ENCODE measurements around the gene BSDC1.

The BSDC1 gene

DNA sequence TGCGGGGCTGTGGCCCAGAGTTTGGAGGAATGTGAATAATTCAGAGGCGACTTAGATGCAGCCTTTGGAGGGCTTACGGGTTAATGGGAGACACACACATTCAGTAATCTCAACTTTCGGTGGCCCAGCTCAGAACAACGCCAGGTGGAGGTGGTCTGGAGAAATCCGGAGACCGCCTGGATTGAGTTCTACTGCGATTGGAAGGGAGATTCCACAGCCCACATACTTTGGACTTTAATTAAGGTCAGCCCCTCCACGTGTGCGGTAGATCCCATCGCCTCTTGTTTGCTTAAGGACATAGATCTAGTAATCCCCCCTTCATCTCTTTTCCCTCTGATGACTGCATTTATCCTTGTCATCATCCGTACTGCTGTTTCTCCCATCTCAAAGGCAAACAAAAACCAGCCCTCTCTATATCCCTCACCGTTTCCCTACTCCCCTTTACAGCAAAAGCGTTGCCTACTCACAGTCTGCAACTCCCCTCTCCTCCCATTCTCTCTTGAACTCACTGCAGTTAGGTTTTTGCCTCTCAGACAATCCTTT lies 720 bp upstream of the BSDC1 start:
- no peak for DNase-seq (ENCODE audit: low read depth, low spot score)

DNA sequence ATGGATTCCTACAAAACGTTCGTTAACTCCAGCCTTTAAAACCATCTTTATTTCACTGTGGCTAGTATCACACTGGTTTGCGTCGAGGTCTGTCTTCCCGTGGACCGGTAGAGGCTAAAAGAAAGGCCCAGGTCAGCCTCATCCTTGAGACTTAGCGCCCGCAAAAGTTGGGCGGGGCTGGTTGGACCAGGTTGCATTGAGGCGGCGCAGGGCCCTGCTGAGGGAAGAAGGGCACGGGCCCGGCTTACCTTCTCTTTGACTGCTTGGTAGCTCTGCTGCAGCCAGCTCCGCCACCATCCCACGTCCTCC lies 455 bp downstream of the BSDC1 start:
- DNase-seq (ENCODE audit: low read depth, low spot score) = no peak

GRCh38 chr1:32393136-32393535 lies 1.1 kb downstream of the BSDC1 start:
- no peak for DNase-seq (ENCODE audit: low read depth, low spot score)

DNA sequence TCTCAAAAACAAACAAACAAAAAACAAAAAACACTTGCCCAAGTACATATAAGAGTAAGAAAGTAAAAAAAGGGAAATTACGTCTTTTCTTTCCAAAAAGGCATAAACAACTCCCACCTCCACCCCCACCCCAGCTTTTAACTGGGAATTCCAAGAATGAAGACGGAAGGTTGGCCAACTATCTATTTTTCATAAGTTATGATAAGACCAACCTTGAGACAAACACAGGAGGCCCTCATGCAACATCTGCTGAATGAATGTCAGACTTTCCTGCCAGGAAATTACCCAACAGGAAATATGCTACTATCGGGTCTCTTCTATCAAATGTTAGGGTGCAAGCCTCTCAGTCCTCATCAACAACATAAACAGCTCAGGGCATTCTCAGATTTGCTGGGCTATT lies 1.9 kb downstream of the BSDC1 start:
- DNase-seq (ENCODE audit: low read depth, low spot score) = no peak

GRCh38 chr1:32390904-32391870 lies 3.1 kb downstream of the BSDC1 start:
- no peak for DNase-seq (ENCODE audit: low read depth, low spot score)

- no peak for DNase-seq (ENCODE audit: low read depth, low spot score)
Observed at GRCh38 chr1:32388641-32389040, 5.6 kb downstream of the BSDC1 start.

- DNase-seq (ENCODE audit: low read depth, low spot score) = no peak
Observed at GRCh38 chr1:32386676-32387392, 7.4 kb downstream of the BSDC1 start.

GRCh38 chr1:32380057-32380456 lies 14.2 kb downstream of the BSDC1 start:
- DNase-seq (ENCODE audit: low read depth, low spot score) = no peak

GRCh38 chr1:32377541-32378220 lies 16.6 kb downstream of the BSDC1 start:
- no peak for DNase-seq (ENCODE audit: low read depth, low spot score)

DNA sequence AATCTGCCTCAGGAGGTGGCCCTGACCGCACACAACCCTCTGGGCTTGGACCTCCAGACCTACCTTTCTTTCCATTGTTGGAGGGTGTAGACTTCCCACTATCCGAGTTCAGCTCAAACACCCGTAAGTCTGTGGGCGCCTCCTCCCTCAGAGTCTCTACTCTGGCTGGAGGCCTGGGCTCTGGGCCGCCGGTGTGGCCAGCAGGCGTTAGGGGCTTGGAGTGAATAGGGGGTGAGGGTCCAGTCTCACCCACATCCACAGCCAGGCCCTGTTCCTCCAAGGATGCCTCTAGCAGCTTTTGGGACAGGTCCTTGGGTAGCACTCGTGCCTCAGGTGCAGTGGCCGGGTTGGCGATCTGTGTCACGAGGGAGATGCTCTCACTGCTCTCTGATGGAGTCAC lies 18.0 kb downstream of the BSDC1 start:
- no peak for DNase-seq (ENCODE audit: low read depth, low spot score)

DNA sequence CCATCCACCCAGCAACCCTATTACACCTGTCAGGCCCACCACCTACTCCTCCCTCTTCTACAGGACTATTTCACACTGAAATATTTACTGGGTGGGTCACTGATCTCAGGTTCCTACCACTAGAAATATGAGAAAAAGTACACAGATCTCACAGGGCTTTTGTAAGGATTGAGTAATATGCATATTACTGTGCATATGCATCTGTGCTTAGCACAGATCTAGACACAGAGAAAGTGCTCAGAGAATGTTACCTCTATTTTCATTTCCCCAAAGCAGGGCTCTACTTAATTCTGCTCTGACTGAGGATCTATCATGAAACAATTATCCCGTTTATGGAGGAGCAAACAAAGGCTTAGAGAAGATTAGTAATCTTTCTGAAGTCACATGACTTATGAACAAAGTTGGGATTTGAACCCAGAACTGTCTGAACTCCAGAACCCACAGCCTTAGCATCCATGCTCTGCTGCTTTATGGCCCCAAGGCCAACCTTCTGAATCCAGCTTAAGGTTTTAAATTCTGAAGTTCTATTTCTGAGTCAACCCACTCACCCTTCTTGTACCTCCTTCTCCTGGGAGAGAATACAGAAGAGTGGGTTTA lies 20.1 kb downstream of the BSDC1 start:
- no peak for DNase-seq (ENCODE audit: low read depth, low spot score)

DNA sequence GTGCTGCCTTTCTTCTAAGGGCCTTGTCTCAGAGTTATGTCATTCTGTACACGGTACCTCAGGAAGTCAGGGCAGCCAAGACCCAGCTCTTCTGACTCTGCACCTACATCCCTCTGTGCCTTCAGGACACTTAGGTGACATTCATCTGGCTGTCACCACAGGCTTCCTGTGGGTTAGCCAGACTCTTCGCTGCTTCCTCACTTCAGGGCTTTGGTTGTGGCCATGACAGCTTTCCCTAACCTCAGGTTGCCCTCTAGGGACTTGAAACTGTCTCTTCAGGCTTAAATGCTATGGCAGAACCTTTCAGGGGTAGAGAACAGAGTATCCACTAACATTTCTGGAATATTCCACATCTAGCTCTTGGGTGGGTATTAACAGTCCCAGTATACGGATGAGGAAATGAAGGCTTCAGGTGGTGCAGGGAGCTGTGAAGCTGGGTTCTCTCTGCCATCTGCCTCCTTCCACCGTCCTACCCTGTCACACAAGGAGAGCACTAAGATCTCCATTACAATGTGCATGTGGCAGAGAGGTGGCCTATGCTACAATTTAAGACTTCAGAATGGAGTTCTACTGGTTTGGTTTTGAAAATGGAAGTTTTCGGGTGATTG lies 22.0 kb downstream of the BSDC1 start:
- DNase-seq (ENCODE audit: low read depth, low spot score) = no peak

- no peak for DNase-seq (ENCODE audit: low read depth, low spot score)
Observed at GRCh38 chr1:32367912-32368635, 26.2 kb downstream of the BSDC1 start.

- DNase-seq (ENCODE audit: low read depth, low spot score) = no peak
Observed at GRCh38 chr1:32365445-32365844, 28.8 kb downstream of the BSDC1 start.

DNA sequence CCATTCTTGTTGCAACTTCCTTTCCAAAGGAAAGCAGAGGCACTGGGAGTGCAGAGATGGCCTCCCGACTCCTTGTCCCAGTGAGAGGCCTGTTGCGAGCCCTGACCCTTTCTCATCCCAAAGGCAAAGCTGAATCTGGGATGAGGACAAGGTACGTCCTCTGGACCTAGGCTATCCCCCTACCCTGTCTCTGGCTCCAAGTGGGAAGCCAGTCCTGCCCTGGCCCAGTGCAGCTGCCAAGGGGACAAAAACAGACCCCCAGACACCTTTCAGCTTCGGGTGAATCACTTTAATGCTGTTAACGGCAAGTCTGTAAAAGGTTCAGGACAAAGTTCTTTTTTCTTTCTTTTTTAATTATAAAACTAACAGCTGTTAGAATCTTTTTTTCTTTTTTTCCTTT lies 29.4 kb downstream of the BSDC1 start:
- no peak for DNase-seq (ENCODE audit: low read depth, low spot score)

DNA sequence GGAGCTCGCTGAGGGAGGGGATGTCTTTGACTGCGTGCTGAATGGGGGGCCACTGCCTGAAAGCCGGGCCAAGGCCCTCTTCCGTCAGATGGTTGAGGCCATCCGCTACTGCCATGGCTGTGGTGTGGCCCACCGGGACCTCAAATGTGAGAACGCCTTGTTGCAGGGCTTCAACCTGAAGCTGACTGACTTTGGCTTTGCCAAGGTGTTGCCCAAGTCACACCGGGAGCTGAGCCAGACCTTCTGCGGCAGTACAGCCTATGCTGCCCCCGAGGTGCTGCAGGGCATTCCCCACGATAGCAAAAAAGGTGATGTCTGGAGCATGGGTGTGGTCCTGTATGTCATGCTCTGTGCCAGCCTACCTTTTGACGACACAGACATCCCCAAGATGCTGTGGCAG lies 30.5 kb downstream of the BSDC1 start:
- DNase-seq (ENCODE audit: low read depth, low spot score) = no peak

DNA sequence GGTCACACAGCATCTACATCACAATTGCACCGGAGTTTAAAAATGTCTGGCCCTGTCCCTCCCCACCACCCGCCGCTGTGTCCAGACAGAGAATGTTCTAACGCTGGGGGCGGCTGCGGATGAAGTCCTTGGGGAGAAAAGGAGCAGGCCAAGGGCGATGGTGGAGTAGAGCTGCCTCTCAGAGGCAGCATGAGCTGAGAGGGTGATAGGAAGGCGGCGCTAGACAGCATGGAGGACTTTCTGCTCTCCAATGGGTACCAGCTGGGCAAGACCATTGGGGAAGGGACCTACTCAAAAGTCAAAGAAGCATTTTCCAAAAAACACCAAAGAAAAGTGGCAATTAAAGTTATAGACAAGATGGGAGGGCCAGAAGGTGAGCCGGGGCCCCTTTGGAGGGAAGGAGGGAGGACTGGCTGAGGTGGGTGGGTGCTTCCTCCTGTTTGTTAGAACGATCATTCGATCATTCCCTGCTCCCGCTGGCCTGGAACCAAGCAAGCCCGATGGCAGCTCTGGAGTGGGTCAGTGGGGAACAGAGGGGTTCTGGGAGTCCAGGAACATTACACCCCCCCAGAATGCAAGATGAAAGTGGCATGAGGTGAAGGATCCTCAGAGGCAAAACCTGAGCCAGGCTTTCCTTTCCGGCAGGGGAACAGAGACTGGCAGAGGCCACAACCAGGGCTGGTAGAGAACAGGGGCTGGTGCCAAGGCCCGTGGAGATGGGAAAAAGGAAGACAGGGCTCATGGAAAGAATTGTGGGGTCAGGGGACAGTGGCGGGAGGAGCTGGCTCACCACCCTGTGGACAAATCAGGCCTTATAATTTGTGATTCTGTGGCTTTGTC lies 31.5 kb downstream of the BSDC1 start, which contains the start of the genes FAM229A and TSSK3:
TSS of gene FAM229A (minus strand) at position 12 of the 840 bp plus-strand sequence. CDS start 394 bp downstream, outside the sequence.
TSS of gene TSSK3 (plus strand) at position 66 of the 840 bp plus-strand sequence. CDS start at position 229, 163 bp downstream.
- no peak for DNase-seq (ENCODE audit: low read depth, low spot score)

DNA sequence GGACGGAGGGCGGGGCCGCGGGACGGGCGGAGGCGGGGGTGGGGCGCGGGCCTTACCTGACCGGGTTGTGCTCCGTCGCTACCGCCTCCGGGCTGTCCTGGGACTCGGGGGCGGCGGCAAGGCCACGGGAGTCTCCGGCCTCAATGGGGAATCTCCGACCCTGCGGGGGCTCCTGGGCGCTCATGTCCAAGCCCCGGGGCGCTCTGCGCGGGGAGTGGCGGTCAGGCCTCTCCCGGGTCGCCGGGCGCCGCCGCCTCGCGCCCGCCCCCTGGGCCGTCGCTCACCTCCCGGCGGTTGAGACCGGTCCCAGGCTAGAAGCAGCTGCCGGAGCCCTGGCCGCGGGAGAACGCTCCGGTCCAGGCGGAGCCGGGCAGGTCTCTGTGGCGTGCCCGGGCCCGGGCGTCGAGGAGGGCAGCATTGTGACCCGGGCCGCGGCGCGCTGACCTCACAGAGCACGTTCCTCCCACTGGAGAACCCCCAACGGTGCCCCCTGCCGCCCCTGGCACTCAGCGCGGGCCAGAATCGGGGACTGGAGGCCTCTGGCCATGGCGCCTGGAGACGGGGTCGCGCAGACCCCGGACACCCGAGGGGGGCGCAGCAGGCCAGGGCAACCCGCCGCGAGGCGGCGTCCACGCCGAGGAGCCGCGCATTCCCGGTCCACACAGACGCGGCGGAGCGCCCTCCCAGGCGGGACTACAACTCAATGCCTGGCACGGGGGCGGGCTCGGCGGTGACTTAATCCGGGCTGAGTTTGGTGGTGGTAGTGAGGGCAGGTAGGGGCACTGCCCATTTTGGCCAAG lies 32.4 kb downstream of the BSDC1 start:
- DNase-seq (ENCODE audit: low read depth, low spot score) = no peak

DNA sequence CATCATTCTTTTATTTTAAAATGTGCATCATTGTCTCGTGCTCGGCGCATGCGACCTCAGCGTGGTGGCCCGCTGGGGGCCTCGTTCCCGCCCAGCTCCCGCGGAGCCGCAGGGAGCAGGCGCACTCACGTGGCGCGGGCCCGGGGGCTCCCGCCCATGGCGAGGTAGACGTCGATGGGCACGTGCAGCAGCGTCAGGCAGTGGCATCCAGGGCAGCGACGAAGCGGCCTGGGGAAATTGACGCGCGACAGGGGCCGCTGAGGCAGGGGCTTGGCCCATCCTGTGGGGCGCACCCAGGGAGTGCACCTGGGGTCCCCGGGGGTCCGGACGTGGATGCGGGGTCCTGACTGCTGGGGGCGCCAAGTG lies 33.0 kb downstream of the BSDC1 start:
- DNase-seq (ENCODE audit: low read depth, low spot score) = no peak
